ENCODE measurements around the gene HOXC9. TPM values are rescaled to one million over a fixed set of nuclear protein-coding genes. Genes with fewer than 3 reads are reported as not detected.
A peak's percentile ranks its signal among the peaks of the same experiment; 100 is the strongest.

The HOXC9 gene
- total RNA-seq, 1 donor from 2014 or later: 1.2 TPM

GRCh38 chr12:54011665-54012532 lies 11.9 kb downstream of the HOXC9 start:
- no peak overlapping the region for H3K4me3 ChIP-seq
- H3K9me3 ChIP-seq: no peaks in the 10 kb centered on the region
- H3K27ac ChIP-seq: no peak overlapping the region
- H3K4me1 ChIP-seq: peaks cover 0 to 11% of the 10 kb centered on the region in 2 donors
- no peaks in the 10 kb centered on the region for H3K36me3 ChIP-seq
- peaks cover 5% of the 10 kb centered on the region for H3K27me3 ChIP-seq
- DNase-seq (ENCODE audit: low spot score in 2 of 2): no peak
- no peak for TF ChIP-seq CTCF (IDR thresholded peaks at IDR 0.05)
- intact Hi-C loops (cut with DNase I): loop anchor here (10.0 kb wide), 1 partner anchor 343 kb away; no protein-coding TSS in a partner anchor

- H3K27ac ChIP-seq: no peak overlapping the region
- H3K9me3 ChIP-seq: no peaks in the 10 kb centered on the region
- H3K4me1 ChIP-seq: peaks cover 0 to 11% of the 10 kb centered on the region in 2 donors
- intact Hi-C loops (cut with DNase I): loop anchor here (10.0 kb wide), 1 partner anchor 342 kb away; no protein-coding TSS in a partner anchor
- no peak overlapping the region for H3K4me3 ChIP-seq
- H3K36me3 ChIP-seq: no peaks in the 10 kb centered on the region
- no peak for DNase-seq (ENCODE audit: low spot score in 2 of 2)
- peaks cover 5% of the 10 kb centered on the region for H3K27me3 ChIP-seq
- TF ChIP-seq CTCF (IDR thresholded peaks at IDR 0.05): no peak
Measured at GRCh38 chr12:54012631-54013409, 12.9 kb downstream of the HOXC9 start.

DNA sequence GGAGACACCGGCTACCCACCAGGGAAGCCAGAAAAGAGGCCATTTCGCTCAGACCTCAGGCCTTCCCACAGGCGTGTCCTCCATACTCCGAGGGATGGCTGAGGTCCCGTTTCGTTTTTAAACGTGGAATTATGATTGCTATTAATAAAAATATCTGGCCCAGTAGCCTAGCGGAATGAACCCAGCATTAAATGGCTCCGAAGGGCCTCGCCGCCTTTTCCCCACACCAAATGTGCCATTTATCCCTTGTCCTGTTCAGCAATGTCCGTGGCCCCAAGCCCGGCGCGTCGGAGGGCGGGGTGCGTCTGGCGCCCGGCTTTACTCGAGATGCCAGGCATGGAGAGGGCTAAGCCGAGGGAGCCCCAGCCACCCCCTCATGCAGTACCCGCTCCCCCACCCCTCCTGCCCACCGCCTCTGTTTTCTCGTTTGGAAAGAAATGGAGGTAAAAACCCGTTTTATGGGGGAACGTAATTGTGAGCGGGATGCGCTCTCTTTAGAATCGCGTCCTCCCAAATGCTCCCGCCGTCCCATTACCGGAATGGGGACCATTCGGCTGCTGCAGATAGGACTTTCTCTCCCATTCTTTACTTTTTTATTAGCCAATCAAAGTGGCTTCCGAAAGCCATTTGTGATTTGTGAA lies 14.5 kb downstream of the HOXC9 start:
- no peak for TF ChIP-seq CTCF (IDR thresholded peaks at IDR 0.05)
- Histone ChIP-seq H3K27me3 (peaks cover 5% of the 10 kb centered on the region), H3K4me3 (peak overlapping the region; percentile 25 to 34), H3K27ac (peak overlapping the region in 1 of 2 donors; percentile 2), H3K9me3 (no peaks in the 10 kb centered on the region), H3K4me1 (peaks cover 0 to 7% of the 10 kb centered on the region in 2 donors), H3K36me3 (no peaks in the 10 kb centered on the region)
- intact Hi-C loops (cut with DNase I): loop anchor here (5.0 to 10.0 kb wide), 4 partner anchors 113 to 340 kb away; partner anchors contain the start of genes CBX5 and HNRNPA1
- no peak for DNase-seq (ENCODE audit: low spot score in 2 of 2)

GRCh38 chr12:54015018-54015931 lies 15.3 kb downstream of the HOXC9 start:
- Histone ChIP-seq H3K27me3 (no peaks in the 10 kb centered on the region), H3K4me1 (peaks cover 0 to 4% of the 10 kb centered on the region in 2 donors), H3K9me3 (no peaks in the 10 kb centered on the region), H3K4me3 (no peak overlapping the region), H3K27ac (no peak overlapping the region), H3K36me3 (no peaks in the 10 kb centered on the region)
- DNase-seq (ENCODE audit: low spot score in 2 of 2): no peak
- no peak for TF ChIP-seq CTCF (IDR thresholded peaks at IDR 0.05)
- intact Hi-C loops (cut with DNase I): loop anchor here (5.0 to 10.0 kb wide), 4 partner anchors 112 to 340 kb away; partner anchors contain the start of genes CBX5 and HNRNPA1
